Liver (tissue), 3 donors: ENCODE data around the gene ASTN1.

Experiments used
- CTCF ChIP-seq: fragments of 150-350 bp; IDR thresholded peaks from 2 replicates; pipeline ENCODE4 v1.5.1; 2017; ENCODE audit warnings: improper control_type of control experiment, low read depth, low read length; ENCODE audit not compliant: missing input control
- TAF1 ChIP-seq: conservative IDR thresholded peaks from 2 replicates; pipeline ENCODE4 v1.6.1; 2016; ENCODE audit warnings: antibody characterized with exemption, mild to moderate bottlenecking
- ZBTB33 ChIP-seq: IDR thresholded peaks from 2 replicates; pipeline ENCODE4 v1.6.1; 2016; ENCODE audit warnings: antibody characterized with exemption
- TF ChIP-seq, protein P1 (sequence below): IDR thresholded peaks from 2 replicates; pipeline ENCODE4 v1.6.1; 2016; ENCODE audit warnings: antibody characterized with exemption
- donor health status: healthy.
- donor health status: healthy.

GRCh38 chr1:176863613-176864012, 300.9 kb downstream of the ASTN1 start:
- TF ChIP-seq CTCF (no peak), TAF1 (no peak), ZBTB33 (no peak)
- TF ChIP-seq, protein P1, sequence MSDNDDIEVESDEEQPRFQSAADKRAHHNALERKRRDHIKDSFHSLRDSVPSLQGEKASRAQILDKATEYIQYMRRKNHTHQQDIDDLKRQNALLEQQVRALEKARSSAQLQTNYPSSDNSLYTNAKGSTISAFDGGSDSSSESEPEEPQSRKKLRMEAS: no peak
